Measurements from ENCODE around the gene ACAD9. TPM values are rescaled to one million over a fixed set of nuclear protein-coding genes. Genes with fewer than 3 reads are reported as not detected.

The ACAD9 gene
- total RNA-seq, 1 donor from 2014 or later, result 60.6 TPM

- Mint-ChIP-seq H3K27ac (ENCODE audit: unreplicated experiment) (no peak overlapping the region), H3K4me1 (no peaks in the 10 kb centered on the region), H3K4me3 (no peak overlapping the region), H3K27me3 (ENCODE audit: low read depth) (no peaks in the 10 kb centered on the region), H3K9me3 (no peaks in the 10 kb centered on the region), H3K36me3 (ENCODE audit: low read depth) (no peaks in the 10 kb centered on the region)
- no peak for TF ChIP-seq CTCF (conservative IDR thresholded peaks at IDR 0.05)
- no peak for DNase-seq (ENCODE audit: low read depth, low spot score)
These were observed 66.4 kb downstream of the ACAD9 start for GRCh38 chr3:128945878-128946175.

GRCh38 chr3:128946411-128946810 is 67.0 kb downstream of the ACAD9 start:
- no peak for DNase-seq (ENCODE audit: low read depth, low spot score)
- Mint-ChIP-seq H3K27ac (ENCODE audit: unreplicated experiment) (no peak overlapping the region), H3K27me3 (ENCODE audit: low read depth) (no peaks in the 10 kb centered on the region), H3K9me3 (no peaks in the 10 kb centered on the region), H3K36me3 (ENCODE audit: low read depth) (no peaks in the 10 kb centered on the region), H3K4me3 (no peak overlapping the region), H3K4me1 (no peaks in the 10 kb centered on the region)
- TF ChIP-seq CTCF (conservative IDR thresholded peaks at IDR 0.05), result no peak

- TF ChIP-seq CTCF (conservative IDR thresholded peaks at IDR 0.05), result no peak
- no peak overlapping the region for H3K27ac Mint-ChIP-seq (ENCODE audit: unreplicated experiment)
- H3K4me1 Mint-ChIP-seq, result no peaks in the 10 kb centered on the region
- H3K9me3 Mint-ChIP-seq, result no peaks in the 10 kb centered on the region
- H3K4me3 Mint-ChIP-seq, result no peak overlapping the region
- no peak for DNase-seq (ENCODE audit: low read depth, low spot score)
- no peaks in the 10 kb centered on the region for H3K27me3 Mint-ChIP-seq (ENCODE audit: low read depth)
- H3K36me3 Mint-ChIP-seq (ENCODE audit: low read depth), result peaks cover 7% of the 10 kb centered on the region
These were observed 69.7 kb downstream of the ACAD9 start for GRCh38 chr3:128949158-128949557.

- no peak for DNase-seq (ENCODE audit: low read depth, low spot score)
- Mint-ChIP-seq H3K36me3 (ENCODE audit: low read depth) (peaks cover 7% of the 10 kb centered on the region), H3K27me3 (ENCODE audit: low read depth) (no peaks in the 10 kb centered on the region), H3K9me3 (no peaks in the 10 kb centered on the region), H3K4me1 (no peaks in the 10 kb centered on the region), H3K27ac (ENCODE audit: unreplicated experiment) (peak overlapping the region; percentile 1), H3K4me3 (no peak overlapping the region)
- no peak for TF ChIP-seq CTCF (conservative IDR thresholded peaks at IDR 0.05)
These were observed 71.0 kb downstream of the ACAD9 start for GRCh38 chr3:128950223-128950938.

GRCh38 chr3:128956440-128956839 is 77.0 kb downstream of the ACAD9 start:
- peaks cover 8% of the 10 kb centered on the region for H3K9me3 Mint-ChIP-seq
- no peaks in the 10 kb centered on the region for H3K4me1 Mint-ChIP-seq
- H3K27me3 Mint-ChIP-seq (ENCODE audit: low read depth), result no peaks in the 10 kb centered on the region
- no peak overlapping the region for H3K27ac Mint-ChIP-seq (ENCODE audit: unreplicated experiment)
- peaks cover 30% of the 10 kb centered on the region for H3K36me3 Mint-ChIP-seq (ENCODE audit: low read depth)
- DNase-seq (ENCODE audit: low read depth, low spot score), result no peak
- H3K4me3 Mint-ChIP-seq, result no peak overlapping the region
- no peak for TF ChIP-seq CTCF (conservative IDR thresholded peaks at IDR 0.05)

Other genes with a start within 250 kb of the ACAD9 start
- gene RPN1, start 228.8 kb upstream of the ACAD9 start, total RNA-seq, result 158 and 166 TPM in 2 replicates
- gene RAB7A, start 153.4 kb upstream of the ACAD9 start, total RNA-seq, result 148 and 149 TPM in 2 replicates
- gene CFAP92, start 114.5 kb downstream of the ACAD9 start, total RNA-seq, result 8.7 and 8.8 TPM in 2 replicates
- gene EFCC1, start 121.7 kb downstream of the ACAD9 start, total RNA-seq, result 10.7 and 11.8 TPM in 2 replicates
- not detected in 2 replicates for gene GP9, start 181.2 kb downstream of the ACAD9 start, total RNA-seq
- 9.6 and 11.4 TPM in 2 replicates for gene RAB43, start 242.2 kb downstream of the ACAD9 start, total RNA-seq

Measured in neural crest cell (in vitro differentiated cells).